ENCODE results near the gene SLC24A5. TPM values are rescaled to one million over a fixed set of nuclear protein-coding genes. Genes with fewer than 3 reads are reported as not detected.

The SLC24A5 gene
- total RNA-seq (not detected), total RNA-seq (0 to 0.15 (median 0) reads per million in 29 experiments)
- total RNA-seq (2013), result not detected

DNA sequence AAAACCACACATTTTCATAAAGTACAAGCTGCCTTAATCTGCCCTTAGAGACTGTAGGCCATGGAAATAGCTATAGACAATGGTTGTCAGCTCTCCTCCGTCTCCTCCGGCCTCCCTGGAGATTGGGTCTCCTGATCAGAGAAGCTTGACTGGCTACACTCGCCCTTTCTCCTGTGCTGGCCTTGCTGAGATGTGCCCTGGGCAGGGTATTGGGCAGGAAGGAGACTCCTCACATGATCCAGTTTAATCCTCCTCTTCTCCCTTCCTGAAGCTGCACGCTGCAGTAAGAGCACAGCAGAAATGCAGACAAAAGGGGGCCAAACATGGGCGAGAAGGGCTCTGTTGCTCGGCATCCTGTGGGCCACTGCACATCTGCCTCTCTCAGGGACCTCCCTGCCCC is at the start of gene SLC24A5:
Gene SLC24A5, plus strand, starts transcription at position 246 of the 400 bp plus-strand sequence. Its CDS starts 55 bp downstream, at position 301.
- no peaks in the 10 kb centered on the region for H3K4me1 Mint-ChIP-seq
- Histone ChIP-seq H3K4me3 (ENCODE audit: control insufficient read depth in 1 of 2, extremely low read depth in 1 of 2, low read length in 1 of 2) (no peak within 1 kb of the TSS), H3K27me3 (replicated peaks in 1 of 2; ENCODE audit: control insufficient read depth in 2 of 2, extremely low read depth in 1 of 2, insufficient read depth in 2 of 2, low read length in 1 of 2) (peaks cover 2 to 4% of the 10 kb centered on the region in 2 experiments), H3K4me1 (ENCODE audit: control insufficient read depth in 1 of 2, extremely low read depth in 1 of 2, insufficient read depth in 2 of 2, low read length in 2 of 2) (no peaks in the 10 kb centered on the region), H3K27ac (ENCODE audit: low read length) (no peak within 1 kb of the TSS), H3K9me3 (no peaks in the 10 kb centered on the region), H3K36me3 (ENCODE audit: control insufficient read depth in 2 of 2, extremely low read depth in 1 of 2, insufficient read depth in 1 of 2, low read length in 1 of 2) (no peaks in the 10 kb centered on the region)
- H3K4me3 Mint-ChIP-seq, result no peak within 1 kb of the TSS
- DNase-seq, result no peak
- no peaks in the 10 kb centered on the region for H3K36me3 Mint-ChIP-seq
- peaks cover 0 to 9% of the 10 kb centered on the region in 2 donors for H3K27me3 Mint-ChIP-seq
- ChIA-PET CTCF (no interaction called here), POLR2A (no interaction called here)
- 86% methylated on average over 5 of the region's 6 CpGs for WGBS (ENCODE audit: insufficient coverage)
- ATAC-seq (replicated peaks in 1 of 4), result no peak
- H3K9me3 Mint-ChIP-seq, result peaks cover 0 to 4% (median 2%) of the 10 kb centered on the region in 3 donors
- H3K27ac Mint-ChIP-seq, result no peak within 1 kb of the TSS

- ATAC-seq (replicated peaks in 1 of 4), result no peak
- no CpG with 5 or more reads among the region's 6 CpGs for WGBS (ENCODE audit: insufficient coverage)
- Mint-ChIP-seq H3K4me3 (no peak overlapping the region), H3K9me3 (peaks cover 0 to 3% (median 0%) of the 10 kb centered on the region in 3 donors), H3K36me3 (no peaks in the 10 kb centered on the region), H3K27ac (no peak overlapping the region), H3K27me3 (peaks cover 8 to 18% of the 10 kb centered on the region in 2 donors), H3K4me1 (no peaks in the 10 kb centered on the region)
- ChIA-PET POLR2A (no interaction called here), CTCF (no interaction called here)
- no peaks in the 10 kb centered on the region for H3K27me3 ChIP-seq (replicated peaks in 1 of 2; ENCODE audit: control insufficient read depth in 2 of 2, extremely low read depth in 1 of 2, insufficient read depth in 2 of 2, low read length in 1 of 2)
- H3K36me3 ChIP-seq (ENCODE audit: control insufficient read depth in 2 of 2, extremely low read depth in 1 of 2, insufficient read depth in 1 of 2, low read length in 1 of 2), result no peaks in the 10 kb centered on the region
- H3K27ac ChIP-seq (ENCODE audit: low read length), result no peak overlapping the region
- H3K4me3 ChIP-seq (ENCODE audit: control insufficient read depth in 1 of 2, extremely low read depth in 1 of 2, low read length in 1 of 2), result no peak overlapping the region
- DNase-seq, result no peak
- no peaks in the 10 kb centered on the region for H3K4me1 ChIP-seq (ENCODE audit: control insufficient read depth in 1 of 2, extremely low read depth in 1 of 2, insufficient read depth in 2 of 2, low read length in 2 of 2)
- no peaks in the 10 kb centered on the region for H3K9me3 ChIP-seq
Measured at GRCh38 chr15:48072941-48073340, 47.8 kb upstream of the SLC24A5 start.

GRCh38 chr15:48073881-48074280 is 46.9 kb upstream of the SLC24A5 start:
- POLR2A ChIA-PET, result no interaction called here
- no peak overlapping the region for H3K27ac ChIP-seq (ENCODE audit: low read length)

DNA sequence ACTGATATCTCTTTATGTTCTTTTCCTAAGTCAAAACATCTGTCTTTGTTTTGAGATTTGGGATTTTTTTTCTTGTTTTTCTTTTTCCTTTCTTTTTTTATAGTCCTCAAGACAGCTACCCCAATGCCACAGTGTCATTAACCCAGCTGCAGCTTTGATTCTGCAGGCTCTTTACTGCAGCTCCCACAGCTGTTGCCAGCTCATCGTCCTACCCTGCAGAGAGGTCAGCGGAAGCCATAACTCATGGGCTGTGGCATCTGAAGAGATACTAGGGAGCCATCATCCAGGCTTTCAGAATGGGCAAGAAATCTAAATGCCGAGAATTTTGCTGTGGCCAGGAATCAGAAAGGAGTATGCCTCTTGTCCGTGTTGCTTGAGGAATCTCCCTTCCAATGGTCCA is 44.3 kb upstream of the SLC24A5 start:
- Mint-ChIP-seq H3K27me3 (peaks cover 11 to 23% of the 10 kb centered on the region in 2 donors), H3K36me3 (no peaks in the 10 kb centered on the region)

More at GRCh38 chr15:48073881-48074280, 46.9 kb upstream of the SLC24A5 start:
- Mint-ChIP-seq H3K27me3 (peaks cover 8 to 19% of the 10 kb centered on the region in 2 donors), H3K9me3 (peaks cover 0 to 3% (median 0%) of the 10 kb centered on the region in 3 donors), H3K4me3 (no peak overlapping the region), H3K27ac (no peak overlapping the region), H3K4me1 (no peaks in the 10 kb centered on the region), H3K36me3 (no peaks in the 10 kb centered on the region)
- H3K36me3 ChIP-seq (ENCODE audit: control insufficient read depth in 2 of 2, extremely low read depth in 1 of 2, insufficient read depth in 1 of 2, low read length in 1 of 2), result no peaks in the 10 kb centered on the region
- no peak overlapping the region for H3K4me3 ChIP-seq (ENCODE audit: control insufficient read depth in 1 of 2, extremely low read depth in 1 of 2, low read length in 1 of 2)
- no peaks in the 10 kb centered on the region for H3K9me3 ChIP-seq
- H3K27me3 ChIP-seq (replicated peaks in 1 of 2; ENCODE audit: control insufficient read depth in 2 of 2, extremely low read depth in 1 of 2, insufficient read depth in 2 of 2, low read length in 1 of 2), result no peaks in the 10 kb centered on the region
- no peak for ATAC-seq (replicated peaks in 1 of 4)
- WGBS (ENCODE audit: insufficient coverage), result 75% methylated on average over 4 of the region's 4 CpGs
- CTCF ChIA-PET, result no interaction called here
- DNase-seq, result no peak
- H3K4me1 ChIP-seq (ENCODE audit: control insufficient read depth in 1 of 2, extremely low read depth in 1 of 2, insufficient read depth in 2 of 2, low read length in 2 of 2), result no peaks in the 10 kb centered on the region

GRCh38 chr15:48077616-48078184 is 43.1 kb upstream of the SLC24A5 start:
- ChIA-PET CTCF (no interaction called here), POLR2A (no interaction called here)
- Histone ChIP-seq H3K27me3 (replicated peaks in 1 of 2; ENCODE audit: control insufficient read depth in 2 of 2, extremely low read depth in 1 of 2, insufficient read depth in 2 of 2, low read length in 1 of 2) (peaks cover 0 to 2% of the 10 kb centered on the region in 2 experiments), H3K9me3 (no peaks in the 10 kb centered on the region), H3K4me3 (ENCODE audit: control insufficient read depth in 1 of 2, extremely low read depth in 1 of 2, low read length in 1 of 2) (no peak overlapping the region), H3K27ac (ENCODE audit: low read length) (no peak overlapping the region), H3K36me3 (ENCODE audit: control insufficient read depth in 2 of 2, extremely low read depth in 1 of 2, insufficient read depth in 1 of 2, low read length in 1 of 2) (no peaks in the 10 kb centered on the region), H3K4me1 (ENCODE audit: control insufficient read depth in 1 of 2, extremely low read depth in 1 of 2, insufficient read depth in 2 of 2, low read length in 2 of 2) (no peaks in the 10 kb centered on the region)
- no peaks in the 10 kb centered on the region for H3K4me1 Mint-ChIP-seq
- DNase-seq (no peak), ATAC-seq (replicated peaks in 1 of 4) (no peak)
- H3K27ac Mint-ChIP-seq, result no peak overlapping the region
- H3K27me3 Mint-ChIP-seq, result peaks cover 11 to 23% of the 10 kb centered on the region in 2 donors
- no peaks in the 10 kb centered on the region for H3K9me3 Mint-ChIP-seq
- H3K4me3 Mint-ChIP-seq, result no peak overlapping the region
- WGBS (ENCODE audit: insufficient coverage), result no CpG with 5 or more reads among the region's 1 CpG
- no peaks in the 10 kb centered on the region for H3K36me3 Mint-ChIP-seq

More for the DNA sequence above, 44.3 kb upstream of the SLC24A5 start:
- no peak overlapping the region for H3K27ac ChIP-seq (ENCODE audit: low read length)
- WGBS (ENCODE audit: insufficient coverage), result 63% methylated on average over 3 of the region's 4 CpGs
- H3K36me3 ChIP-seq (ENCODE audit: control insufficient read depth in 2 of 2, extremely low read depth in 1 of 2, insufficient read depth in 1 of 2, low read length in 1 of 2), result no peaks in the 10 kb centered on the region
- H3K4me1 ChIP-seq (ENCODE audit: control insufficient read depth in 1 of 2, extremely low read depth in 1 of 2, insufficient read depth in 2 of 2, low read length in 2 of 2), result no peaks in the 10 kb centered on the region
- DNase-seq, result no peak
- no peak for ATAC-seq (replicated peaks in 1 of 4)
- peaks cover 0 to 2% of the 10 kb centered on the region in 2 experiments for H3K27me3 ChIP-seq (replicated peaks in 1 of 2; ENCODE audit: control insufficient read depth in 2 of 2, extremely low read depth in 1 of 2, insufficient read depth in 2 of 2, low read length in 1 of 2)
- H3K4me1 Mint-ChIP-seq, result no peaks in the 10 kb centered on the region
- no peak overlapping the region for H3K4me3 Mint-ChIP-seq
- no peak overlapping the region for H3K27ac Mint-ChIP-seq
- ChIA-PET CTCF (no interaction called here), POLR2A (no interaction called here)
- H3K9me3 Mint-ChIP-seq, result no peaks in the 10 kb centered on the region
- no peaks in the 10 kb centered on the region for H3K9me3 ChIP-seq
- no peak overlapping the region for H3K4me3 ChIP-seq (ENCODE audit: control insufficient read depth in 1 of 2, extremely low read depth in 1 of 2, low read length in 1 of 2)

DNA sequence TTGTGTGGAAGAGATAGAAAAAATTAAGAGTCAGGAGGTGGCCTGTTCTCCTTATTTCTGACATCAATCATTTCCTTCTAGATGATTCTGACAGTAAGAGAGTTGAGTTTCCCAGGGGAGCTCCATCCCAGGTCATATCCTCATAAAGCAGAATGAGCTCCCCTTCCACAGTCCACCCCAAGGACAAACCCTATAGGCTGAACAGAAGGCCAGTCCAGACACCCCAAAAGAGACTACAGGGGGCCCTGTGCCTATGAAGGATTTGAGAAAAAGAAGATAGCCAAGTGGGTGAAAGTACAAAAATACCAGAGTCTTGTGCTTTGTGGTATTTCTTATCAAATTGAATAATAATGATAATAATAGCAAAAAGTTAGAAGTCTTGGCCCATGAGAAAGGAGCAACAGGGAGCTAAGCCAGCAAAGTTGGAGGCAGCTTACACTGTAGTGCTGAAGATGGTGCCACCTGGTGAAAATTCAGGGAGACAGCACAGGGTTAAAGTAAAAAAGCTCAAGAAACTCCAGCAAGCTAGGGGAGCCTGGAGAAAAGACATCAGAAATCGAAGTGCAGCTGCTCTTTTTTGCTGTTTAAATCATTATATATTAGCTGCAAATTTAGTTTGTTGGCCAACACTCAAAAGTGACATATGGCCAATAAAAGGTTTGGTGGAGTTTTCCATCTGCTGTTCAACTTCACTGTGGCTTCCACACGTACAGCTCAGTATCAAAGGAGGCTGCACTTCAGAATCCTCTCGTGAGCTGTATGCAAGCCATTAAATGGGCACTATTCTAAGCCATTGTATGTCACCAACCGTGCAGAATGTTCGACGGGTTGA is 35.8 kb upstream of the SLC24A5 start:
- Mint-ChIP-seq H3K27me3 (peaks cover 3 to 7% of the 10 kb centered on the region in 2 donors), H3K9me3 (no peaks in the 10 kb centered on the region), H3K4me1 (no peaks in the 10 kb centered on the region), H3K36me3 (no peaks in the 10 kb centered on the region), H3K27ac (no peak overlapping the region), H3K4me3 (no peak overlapping the region)
- 76% methylated on average over 5 of the region's 6 CpGs for WGBS (ENCODE audit: insufficient coverage)
- Histone ChIP-seq H3K27me3 (replicated peaks in 1 of 2; ENCODE audit: control insufficient read depth in 2 of 2, extremely low read depth in 1 of 2, insufficient read depth in 2 of 2, low read length in 1 of 2) (no peaks in the 10 kb centered on the region), H3K9me3 (no peaks in the 10 kb centered on the region), H3K36me3 (ENCODE audit: control insufficient read depth in 2 of 2, extremely low read depth in 1 of 2, insufficient read depth in 1 of 2, low read length in 1 of 2) (no peaks in the 10 kb centered on the region), H3K27ac (ENCODE audit: low read length) (no peak overlapping the region), H3K4me1 (ENCODE audit: control insufficient read depth in 1 of 2, extremely low read depth in 1 of 2, insufficient read depth in 2 of 2, low read length in 2 of 2) (no peaks in the 10 kb centered on the region), H3K4me3 (ENCODE audit: control insufficient read depth in 1 of 2, extremely low read depth in 1 of 2, low read length in 1 of 2) (no peak overlapping the region)
- ATAC-seq (replicated peaks in 1 of 4) (no peak), DNase-seq (no peak)
- POLR2A ChIA-PET, result no interaction called here
- CTCF ChIA-PET, result no interaction called here

Data from T-cell (primary cell).